Urinary bladder (tissue), 4 donors: ENCODE measurements around the gene HDAC8. TPM values are rescaled to one million over a fixed set of nuclear protein-coding genes. Genes with fewer than 3 reads are reported as not detected.
A peak's percentile ranks its signal among the peaks of the same experiment; 100 is the strongest.
"Not testable (repeated sequence)": the region's sequence is repeated elsewhere in the genome, so short reads cannot be mapped to it uniquely, and the experiment has no call there.

Experiments
- DNase-seq: peaks from one replicate; pipeline ENCODE4 v3.0.0-alpha.2; 2015; ENCODE audit errors: extremely low spot score
- H3K27ac ChIP-seq: one replicate; pipeline ENCODE4 v1.5.1; 2013; ENCODE audit warnings: low read depth, mild to moderate bottlenecking, moderate library complexity
- H3K36me3 ChIP-seq: one replicate; pipeline ENCODE4 v1.6.1; 2013; ENCODE audit warnings: mild to moderate bottlenecking, moderate library complexity; ENCODE audit not compliant: insufficient read depth
- H3K4me1 ChIP-seq: one replicate; pipeline ENCODE4 v1.6.1; 2013; ENCODE audit warnings: mild to moderate bottlenecking, moderate library complexity; ENCODE audit not compliant: insufficient read depth
- H3K4me3 ChIP-seq: one replicate; pipeline ENCODE4 v1.5.1; 2013; ENCODE audit warnings: low read depth, low read length
- WGBS: extraction: QIAGEN DNeasy Blood & Tissue Kit; methylation state at CpG from one replicate; pipeline ENCODE4 v1.1.7; 2013; 5-methylcytosine and 5-hydroxymethylcytosine counted together
- polyA plus RNA-seq: library from polyadenylated mRNA; stranded (reverse); fragments of 200-250 nt; gene quantifications from one replicate; pipeline ENCODE4 v1.2.3, GENCODE V29; 2013
- total RNA-seq: library from RNA; depleted of rRNA; stranded (reverse); fragments of >200 nt; gene quantifications from one replicate; pipeline ENCODE4 v1.2.3, GENCODE V29; 2014
- donor health status: healthy with polysubstance abuse.
- donor health status: healthy.

The HDAC8 gene
- total RNA-seq: 67.9 TPM
- polyA plus RNA-seq: 19.7 TPM

GRCh38 chrX:72572248-72573157 is at the start of gene HDAC8:
Gene HDAC8 (minus strand): TSS chrX:72572843. CDS start chrX:72572761, 82 bp downstream.
- Histone ChIP-seq H3K27ac (peak within 1 kb of the TSS; percentile 6), H3K36me3 (no peaks in the 10 kb centered on the region), H3K4me3 (peak within 1 kb of the TSS; percentile 71), H3K4me1 (no peaks in the 10 kb centered on the region)
- DNase-seq: peak; percentile 77
- under 1% methylated on average over 36 of the region's 36 CpGs for WGBS

DNA sequence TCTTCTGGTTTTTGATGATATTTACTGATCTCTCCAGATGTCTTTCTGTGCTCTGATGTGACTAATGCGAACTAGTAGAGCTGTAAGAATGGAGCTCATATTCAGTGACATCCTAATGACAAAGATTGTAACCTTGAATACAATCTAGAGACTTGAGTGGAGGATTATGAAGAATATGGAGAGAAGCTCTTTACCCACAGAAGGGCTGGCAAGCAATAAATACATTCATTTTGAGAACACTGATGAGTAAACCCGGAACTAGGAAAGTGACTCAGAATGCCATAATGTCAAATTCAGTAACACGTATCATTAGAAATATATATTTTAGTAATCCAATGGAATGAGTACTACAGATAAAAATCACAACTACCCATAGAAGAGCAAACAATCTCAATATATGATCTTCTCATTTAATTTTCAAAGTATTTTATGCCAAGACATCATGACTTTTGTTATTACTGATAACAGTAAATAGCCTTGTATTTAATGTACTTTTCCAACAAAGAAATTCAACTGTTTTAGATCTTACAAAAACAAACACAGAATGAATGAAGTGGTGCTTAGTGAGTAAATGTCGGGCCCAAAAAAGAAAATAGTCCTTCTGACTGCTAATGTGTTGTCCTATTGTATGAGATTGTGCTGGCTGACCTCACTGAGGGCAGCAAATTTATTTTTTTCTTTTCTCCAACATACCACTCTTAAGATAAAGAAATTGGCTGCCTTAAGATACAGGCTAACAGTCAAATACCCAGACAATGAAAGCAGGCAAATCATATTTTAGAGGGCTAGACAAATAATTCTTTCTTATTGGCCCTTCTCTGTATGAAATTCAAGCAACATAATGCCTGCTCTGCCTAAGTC is 49.2 kb upstream of the HDAC8 start:
- 77% methylated on average over 4 of the region's 4 CpGs for WGBS
- no peak overlapping the region for H3K27ac ChIP-seq

DNA sequence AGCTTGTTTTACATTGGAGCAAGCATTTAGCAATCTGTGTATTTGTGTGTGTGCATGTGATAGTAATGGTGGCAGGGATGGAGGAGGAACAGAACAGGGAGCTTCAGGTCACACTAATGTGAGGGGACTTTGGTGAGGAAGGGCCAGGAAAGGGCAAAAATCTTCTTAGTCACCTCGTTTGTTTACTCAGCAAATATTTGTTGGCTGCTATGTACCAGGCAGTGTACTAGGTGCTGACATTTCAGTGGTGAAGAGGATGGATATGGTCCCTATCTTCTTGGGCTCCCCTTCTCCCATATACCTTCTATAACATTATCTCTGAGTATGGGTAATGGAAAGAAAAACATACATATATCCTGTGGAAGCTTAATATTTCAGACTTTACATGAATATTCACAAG is 48.5 kb upstream of the HDAC8 start:
- 58% methylated on average over 1 of the region's 1 CpG for WGBS

More for the DNA sequence above, 49.2 kb upstream of the HDAC8 start:
- Histone ChIP-seq H3K36me3 (no peaks in the 10 kb centered on the region), H3K4me3 (no peak overlapping the region), H3K4me1 (no peaks in the 10 kb centered on the region)
- no peak for DNase-seq

GRCh38 chrX:72620550-72621145 is 48.0 kb upstream of the HDAC8 start:
- no peak overlapping the region for H3K4me3 ChIP-seq
- peak overlapping the region; percentile 59 for H3K27ac ChIP-seq
- no peaks in the 10 kb centered on the region for H3K36me3 ChIP-seq
- no peaks in the 10 kb centered on the region for H3K4me1 ChIP-seq
- no peak for DNase-seq
- WGBS: 75% methylated on average over 9 of the region's 9 CpGs

More for the DNA sequence above, 48.5 kb upstream of the HDAC8 start:
- no peak overlapping the region for H3K4me3 ChIP-seq
- DNase-seq: no peak
- H3K4me1 ChIP-seq: no peaks in the 10 kb centered on the region
- no peaks in the 10 kb centered on the region for H3K36me3 ChIP-seq
- peak overlapping the region; percentile 45 for H3K27ac ChIP-seq

GRCh38 chrX:72609313-72609712 is 36.7 kb upstream of the HDAC8 start:
- WGBS: 62% methylated on average over 2 of the region's 2 CpGs

GRCh38 chrX:72604705-72605104 is 32.1 kb upstream of the HDAC8 start:
- no peaks in the 10 kb centered on the region for H3K36me3 ChIP-seq
- no peak overlapping the region for H3K27ac ChIP-seq
- 79% methylated on average over 3 of the region's 3 CpGs for WGBS
- no peak for DNase-seq
- H3K4me1 ChIP-seq: no peaks in the 10 kb centered on the region
- no peak overlapping the region for H3K4me3 ChIP-seq

More at GRCh38 chrX:72609313-72609712, 36.7 kb upstream of the HDAC8 start:
- Histone ChIP-seq H3K4me1 (no peaks in the 10 kb centered on the region), H3K36me3 (no peaks in the 10 kb centered on the region), H3K4me3 (no peak overlapping the region), H3K27ac (no peak overlapping the region)
- no peak for DNase-seq

DNA sequence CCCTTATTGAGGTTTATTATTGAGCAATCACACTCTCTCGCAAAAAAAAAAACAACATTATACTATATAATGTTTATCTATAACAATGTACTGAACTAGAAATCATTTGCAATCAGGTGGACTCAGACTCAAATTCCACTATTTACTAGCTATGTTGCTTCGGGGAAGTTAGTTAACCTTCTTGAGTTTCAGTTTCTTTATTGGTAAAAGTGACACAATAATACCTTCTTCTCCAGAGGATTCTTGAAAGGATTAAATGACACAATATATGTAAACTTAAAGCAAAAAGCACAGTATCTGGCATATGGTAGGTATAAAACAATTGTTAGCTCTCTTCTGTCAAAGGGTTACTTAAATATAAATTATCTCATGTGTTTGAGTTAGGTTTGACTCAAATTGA is 31.5 kb upstream of the HDAC8 start:
- Histone ChIP-seq H3K27ac (no peak overlapping the region), H3K4me3 (no peak overlapping the region), H3K36me3 (no peaks in the 10 kb centered on the region), H3K4me1 (no peaks in the 10 kb centered on the region)
- WGBS: 86% methylated on average over 2 of the region's 2 CpGs
- DNase-seq: no peak

GRCh38 chrX:72591038-72591437 is 18.4 kb upstream of the HDAC8 start:
- not testable (repeated sequence) for H3K27ac ChIP-seq, H3K36me3 ChIP-seq, H3K4me3 ChIP-seq, H3K4me1 ChIP-seq, DNase-seq
- WGBS: 91% methylated on average over 4 of the region's 4 CpGs

- Histone ChIP-seq H3K4me3 (no peak overlapping the region), H3K27ac (no peak overlapping the region), H3K4me1 (no peaks in the 10 kb centered on the region), H3K36me3 (no peaks in the 10 kb centered on the region)
- WGBS: 94% methylated on average over 3 of the region's 3 CpGs
- DNase-seq: no peak
Observed at GRCh38 chrX:72584163-72584562, 11.5 kb upstream of the HDAC8 start.

DNA sequence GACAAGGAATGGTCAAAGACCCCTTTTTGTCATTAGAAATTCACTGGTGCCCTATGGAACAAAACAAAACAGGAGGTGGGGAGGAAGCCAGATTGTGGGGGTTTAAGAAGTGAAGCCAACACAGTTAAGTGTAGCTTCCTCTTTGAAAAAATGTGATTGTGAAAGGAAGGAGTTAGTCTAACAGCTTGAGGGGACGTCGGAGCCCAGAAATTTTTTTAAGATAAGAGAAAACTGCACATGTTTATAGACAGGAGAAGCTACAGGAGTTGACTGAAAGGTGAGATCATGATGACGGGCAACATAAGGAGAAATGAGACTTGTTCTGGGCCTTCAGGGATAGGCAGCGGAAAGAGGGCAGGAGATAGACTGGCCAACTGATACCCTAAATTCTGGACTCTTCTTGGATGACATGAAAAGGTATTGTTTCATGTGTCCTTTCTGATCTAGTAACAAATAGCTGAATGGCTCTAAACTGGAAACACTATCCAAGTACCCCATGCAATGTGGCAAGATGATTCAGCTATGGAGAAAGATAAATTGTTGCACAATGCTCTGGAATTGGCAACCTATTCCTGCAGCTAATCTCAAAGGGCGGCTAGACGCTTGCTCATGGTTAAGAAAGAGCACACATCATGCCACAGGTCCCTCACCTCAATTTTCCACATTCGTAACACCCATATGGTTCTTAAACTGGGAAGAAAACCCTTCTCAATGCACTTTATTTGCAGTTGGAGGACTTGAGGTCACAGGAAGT is 3.7 kb upstream of the HDAC8 start:
- WGBS: 74% methylated on average over 7 of the region's 7 CpGs
- Histone ChIP-seq H3K4me1 (no peaks in the 10 kb centered on the region), H3K4me3 (no peak overlapping the region), H3K27ac (no peak overlapping the region), H3K36me3 (no peaks in the 10 kb centered on the region)
- DNase-seq: no peak

- no peak overlapping the region for H3K27ac ChIP-seq
- WGBS: under 1% methylated on average over 7 of the region's 7 CpGs
- H3K4me1 ChIP-seq: no peaks in the 10 kb centered on the region
- no peak for DNase-seq
- H3K36me3 ChIP-seq: no peaks in the 10 kb centered on the region
- peak overlapping the region; percentile 71 for H3K4me3 ChIP-seq
Observed at GRCh38 chrX:72573158-72573511, 492 bp upstream of the HDAC8 start.

GRCh38 chrX:72569786-72570185 is 2.9 kb downstream of the HDAC8 start:
- H3K4me1 ChIP-seq: no peaks in the 10 kb centered on the region
- WGBS: 42% methylated on average over 2 of the region's 2 CpGs
- DNase-seq: no peak

More at GRCh38 chrX:72569786-72570185, 2.9 kb downstream of the HDAC8 start:
- H3K27ac ChIP-seq: no peak overlapping the region
- H3K4me3 ChIP-seq: no peak overlapping the region
- no peaks in the 10 kb centered on the region for H3K36me3 ChIP-seq
